Skeletal muscle cell (primary cell): ENCODE results near the gene MYBPC3.

Source experiments
- DNase-seq: peaks from one replicate; pipeline ENCODE4 v3.0.0-alpha.2; 2010; ENCODE audit warnings: low read depth
- H3K4me3 ChIP-seq: 2 replicates; pipeline ENCODE4 v1.5.1; 2011; ENCODE audit warnings: low read depth, mild to moderate bottlenecking, control low read depth, low read length, moderate library complexity

The MYBPC3 gene

DNA sequence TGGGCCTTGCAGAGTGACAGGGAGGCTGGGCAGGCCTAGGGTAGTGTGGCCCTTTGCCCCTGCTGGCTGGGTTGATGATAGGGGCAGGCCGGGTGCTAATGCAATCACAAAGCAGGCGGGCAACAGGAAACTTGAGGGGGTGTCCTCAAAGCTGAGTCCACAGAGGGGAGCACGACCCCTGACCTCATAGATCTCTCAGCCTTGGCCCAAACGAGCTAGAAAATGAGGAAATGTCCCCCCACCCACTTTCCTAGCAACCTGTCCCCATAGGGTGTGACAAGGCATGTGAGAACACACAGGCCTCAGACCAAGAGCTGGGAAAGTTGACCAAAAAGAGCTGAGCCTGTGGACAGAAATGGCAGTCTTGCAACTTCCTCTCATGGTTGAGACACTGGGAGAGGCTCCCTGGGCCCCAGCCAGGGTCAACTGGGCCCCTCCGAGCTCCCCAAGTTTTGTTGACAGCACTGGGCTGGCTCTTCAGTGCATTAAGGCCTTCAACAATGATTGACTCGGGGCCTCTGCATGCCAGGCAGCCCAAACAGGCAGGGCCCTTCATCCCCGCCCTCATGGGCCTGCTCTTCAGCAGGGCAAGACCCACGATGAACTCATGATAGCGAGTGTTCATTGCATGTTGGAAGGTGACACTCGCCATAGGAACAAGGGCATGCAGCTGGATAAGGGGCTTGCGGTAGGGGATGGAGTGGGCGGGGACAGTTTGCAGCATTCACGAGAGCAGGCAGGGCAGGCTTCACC lies 35.6 kb upstream of the MYBPC3 start:
- no peak for DNase-seq

DNA sequence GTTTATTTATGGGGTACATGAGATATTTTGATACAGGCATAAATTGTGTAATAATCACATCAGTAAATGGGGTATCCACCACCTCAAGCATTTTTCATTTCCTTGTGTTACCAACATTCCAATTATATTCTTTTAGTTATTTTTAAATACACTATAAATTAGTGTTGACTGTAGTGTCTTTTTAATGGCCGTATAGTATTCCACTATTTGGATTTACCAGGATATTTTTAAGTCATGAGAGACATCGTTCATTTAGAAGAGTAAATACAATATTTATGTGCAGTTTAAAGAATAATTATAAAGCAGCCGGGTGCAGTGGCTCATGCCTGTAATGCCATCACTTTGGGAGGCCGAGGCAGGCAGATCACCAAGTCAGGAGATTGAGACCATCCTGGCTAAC lies 32.0 kb upstream of the MYBPC3 start:
- no peak for DNase-seq
- H3K4me3 ChIP-seq: no peak overlapping the region

More for the DNA sequence above, 35.6 kb upstream of the MYBPC3 start:
- H3K4me3 ChIP-seq: no peak overlapping the region

DNA sequence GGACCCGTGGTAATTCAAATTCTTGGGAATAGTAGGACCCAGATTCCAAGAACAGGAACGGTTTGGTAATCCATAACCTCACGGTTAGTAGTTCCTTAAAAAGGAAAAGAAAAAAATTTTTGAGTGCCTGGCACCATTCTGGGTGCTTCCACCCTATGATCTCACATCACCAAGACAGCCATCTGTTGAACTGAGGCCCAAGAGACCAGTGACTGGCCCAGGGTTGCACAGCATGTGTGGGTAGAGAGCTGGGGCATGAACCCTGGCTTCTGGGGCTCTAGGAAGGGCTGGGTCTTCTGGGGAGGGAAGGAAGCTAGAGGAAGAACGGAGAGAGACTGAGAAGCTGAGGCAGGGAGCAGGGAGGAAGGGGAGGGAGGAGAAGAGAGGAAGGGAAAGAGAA lies 30.6 kb upstream of the MYBPC3 start:
- DNase-seq: no peak
- no peak overlapping the region for H3K4me3 ChIP-seq

DNA sequence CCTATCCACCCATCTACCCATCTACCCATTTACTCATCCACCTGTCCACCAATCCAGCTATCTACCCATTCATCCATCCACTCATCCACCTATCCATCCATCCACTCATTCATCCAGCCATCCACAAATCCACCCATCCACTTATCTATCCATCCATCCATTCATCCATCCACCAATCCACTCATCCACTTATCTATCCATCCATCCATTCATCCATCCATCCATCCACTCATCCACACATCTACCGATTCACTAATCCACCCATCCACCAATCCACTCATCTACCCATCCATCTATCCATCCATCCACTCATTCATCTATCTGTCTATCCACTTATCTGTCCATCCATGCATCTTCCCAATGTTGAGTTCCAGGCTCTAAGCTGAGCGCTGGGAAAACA lies 27.6 kb upstream of the MYBPC3 start:
- H3K4me3 ChIP-seq: no peak overlapping the region
- no peak for DNase-seq

DNA sequence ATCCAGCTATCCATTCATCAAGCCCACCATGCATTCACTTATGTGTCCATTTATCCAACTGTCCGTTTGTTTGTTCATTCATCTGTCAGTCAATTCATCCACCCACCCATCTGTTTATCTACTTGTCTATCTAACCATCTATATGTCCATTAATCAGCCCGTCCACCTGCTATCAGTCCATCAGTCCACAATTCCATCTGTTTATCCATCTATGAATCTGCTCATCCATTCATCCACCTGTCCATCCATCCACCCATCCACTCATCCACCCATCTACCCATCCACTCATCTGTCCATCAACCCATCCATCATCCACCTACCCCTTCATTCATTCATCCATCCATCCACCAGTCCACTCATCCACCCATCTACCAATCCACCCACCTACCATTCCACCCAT lies 26.8 kb upstream of the MYBPC3 start:
- DNase-seq: no peak
- H3K4me3 ChIP-seq: no peak overlapping the region

DNA sequence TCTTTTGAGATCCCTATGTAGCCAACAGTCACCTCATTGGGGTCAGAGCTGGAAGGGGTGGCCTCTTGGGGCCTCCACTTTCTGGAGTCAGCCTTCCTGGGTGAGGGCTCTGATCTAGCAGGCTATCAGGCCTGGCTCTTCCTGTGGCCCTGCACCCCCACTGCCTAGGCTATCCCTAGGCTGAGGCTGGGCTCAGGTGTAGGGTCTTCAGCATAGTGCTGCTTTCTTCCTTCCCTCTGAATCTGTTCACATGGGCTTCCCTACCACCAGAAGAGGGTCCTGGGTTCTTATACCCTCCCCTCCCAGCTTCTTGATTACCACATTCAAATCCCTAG lies 26.3 kb upstream of the MYBPC3 start:
- DNase-seq: no peak
- no peak overlapping the region for H3K4me3 ChIP-seq

DNA sequence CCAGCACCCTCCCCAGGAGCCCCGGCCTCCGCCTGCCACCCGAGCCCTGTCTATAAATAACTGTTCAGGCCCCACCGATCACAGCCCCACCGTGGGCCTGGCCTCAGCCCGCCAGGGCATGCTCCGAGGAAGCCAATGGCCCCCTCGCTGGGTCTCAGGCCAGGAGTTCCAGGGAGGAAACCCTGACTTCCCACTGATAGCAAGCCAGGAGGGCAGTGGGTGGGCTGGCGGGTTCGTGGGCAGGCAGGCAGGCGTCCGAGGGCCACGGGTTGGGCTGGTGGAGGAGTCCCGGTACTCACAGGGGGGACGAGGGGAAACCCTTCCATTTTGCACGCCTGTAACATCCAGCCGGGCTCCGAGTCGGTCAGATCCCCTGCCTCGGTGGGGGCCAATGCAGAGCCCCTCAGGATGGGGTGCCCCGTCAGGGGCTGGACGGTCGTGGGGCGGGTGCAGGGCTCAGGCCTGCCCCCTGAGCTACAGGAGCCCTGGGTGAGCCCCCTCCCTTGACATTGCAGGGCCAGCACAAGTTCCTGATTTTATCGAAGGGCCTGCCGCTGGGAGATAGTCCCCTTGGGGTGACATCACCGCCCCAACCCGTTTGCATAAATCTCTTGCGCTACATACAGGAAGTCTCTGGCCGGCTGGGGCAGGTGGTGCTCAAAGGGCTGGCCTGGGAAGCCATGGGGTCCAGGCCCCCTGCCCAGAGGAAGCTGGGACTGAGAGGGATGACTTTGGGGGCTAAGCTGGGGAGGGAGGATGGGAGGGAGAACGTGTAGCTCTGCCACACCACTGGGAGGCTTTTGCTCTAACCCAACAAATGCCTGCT lies 25.7 kb upstream of the MYBPC3 start, which contains the start of gene SPI1:
Gene SPI1 (minus strand): TSS at position 538 of the 826 bp plus-strand sequence. CDS start 194 bp downstream, at position 344.
- H3K4me3 ChIP-seq: no peak within 1 kb of the TSS
- DNase-seq: no peak

DNA sequence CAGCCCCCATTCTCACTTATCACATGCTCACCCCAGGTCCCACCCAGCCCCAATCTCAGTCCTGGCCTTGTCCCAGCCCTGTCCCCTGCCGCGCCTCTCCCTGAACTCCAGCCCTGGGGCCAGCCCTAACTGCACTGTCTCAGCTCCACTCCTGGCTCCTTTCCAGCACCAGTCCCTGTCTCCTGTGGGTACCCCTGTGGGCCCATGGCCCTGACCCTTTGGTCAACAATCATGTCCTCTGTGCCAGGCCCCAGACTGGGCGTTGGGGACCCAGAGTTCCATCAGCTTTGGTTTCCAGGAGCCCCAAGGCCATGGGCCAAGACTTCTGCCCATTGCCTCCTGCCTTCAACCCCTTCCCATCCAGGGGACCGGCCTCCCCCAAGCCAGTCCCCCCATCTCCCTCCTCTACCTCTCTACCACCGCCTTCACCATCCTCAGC lies 25.1 kb upstream of the MYBPC3 start:
- H3K4me3 ChIP-seq: no peak overlapping the region
- no peak for DNase-seq

DNA sequence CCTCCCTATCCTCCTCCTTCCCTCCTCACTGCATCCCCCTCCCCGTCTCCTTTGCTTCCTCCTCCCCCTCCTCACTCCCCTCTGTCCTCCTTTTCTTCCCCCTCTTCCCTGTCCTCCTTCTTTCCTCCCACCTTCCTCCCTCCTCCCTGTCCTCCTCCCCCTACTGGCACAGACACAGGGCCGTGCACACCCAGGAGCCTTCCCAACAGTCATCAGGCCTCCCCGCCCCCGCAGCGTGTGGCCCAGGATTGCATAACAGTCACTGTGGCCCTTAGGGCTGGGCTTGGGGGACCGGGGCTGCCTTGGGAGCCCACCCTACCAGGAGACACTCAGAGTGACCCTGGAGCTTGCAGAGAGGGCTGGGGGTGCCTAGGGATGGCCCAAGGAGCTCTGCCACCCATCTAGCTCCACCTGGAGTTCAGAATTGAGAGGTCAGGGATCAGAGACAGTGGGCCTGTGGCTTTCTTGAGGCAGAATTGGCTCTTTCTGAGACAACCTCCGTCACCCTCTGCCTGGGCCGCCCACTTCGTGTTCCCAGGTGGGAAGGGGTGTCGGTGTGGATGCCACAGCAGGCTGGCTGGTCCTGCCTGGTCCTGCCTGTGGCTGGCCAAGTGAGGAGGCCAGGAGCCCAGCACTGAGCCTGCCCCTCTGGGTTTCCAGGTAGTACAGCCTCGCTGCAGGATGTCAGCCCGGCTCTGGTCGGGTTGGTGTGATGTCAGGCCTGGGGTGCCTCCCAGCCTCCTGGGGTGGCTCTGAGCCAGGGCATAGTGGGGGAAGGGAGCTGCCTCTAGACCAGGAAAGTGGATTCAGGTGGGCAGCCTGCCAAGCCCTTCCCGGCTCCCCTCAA lies 24.2 kb upstream of the MYBPC3 start:
- DNase-seq: no peak
- H3K4me3 ChIP-seq: no peak overlapping the region

DNA sequence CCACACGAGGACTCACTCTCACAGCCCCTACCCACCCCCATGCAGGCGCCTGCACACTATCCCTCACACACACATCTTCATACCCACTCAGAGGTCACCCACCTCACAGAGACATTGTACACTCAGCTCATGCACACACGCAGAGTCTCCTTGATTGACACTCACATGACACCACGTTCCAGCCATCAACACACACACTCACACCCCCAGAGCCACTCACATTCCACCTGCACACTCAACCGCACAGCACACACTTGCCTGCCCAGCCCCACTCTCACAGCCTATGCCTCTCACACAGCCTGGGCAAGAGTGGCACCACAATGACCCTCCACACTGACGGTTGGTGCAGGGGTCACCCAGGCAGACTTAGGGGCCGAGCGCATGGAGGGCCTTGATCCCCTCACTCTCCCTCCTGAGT lies 23.6 kb upstream of the MYBPC3 start:
- DNase-seq: no peak
- H3K4me3 ChIP-seq: no peak overlapping the region

DNA sequence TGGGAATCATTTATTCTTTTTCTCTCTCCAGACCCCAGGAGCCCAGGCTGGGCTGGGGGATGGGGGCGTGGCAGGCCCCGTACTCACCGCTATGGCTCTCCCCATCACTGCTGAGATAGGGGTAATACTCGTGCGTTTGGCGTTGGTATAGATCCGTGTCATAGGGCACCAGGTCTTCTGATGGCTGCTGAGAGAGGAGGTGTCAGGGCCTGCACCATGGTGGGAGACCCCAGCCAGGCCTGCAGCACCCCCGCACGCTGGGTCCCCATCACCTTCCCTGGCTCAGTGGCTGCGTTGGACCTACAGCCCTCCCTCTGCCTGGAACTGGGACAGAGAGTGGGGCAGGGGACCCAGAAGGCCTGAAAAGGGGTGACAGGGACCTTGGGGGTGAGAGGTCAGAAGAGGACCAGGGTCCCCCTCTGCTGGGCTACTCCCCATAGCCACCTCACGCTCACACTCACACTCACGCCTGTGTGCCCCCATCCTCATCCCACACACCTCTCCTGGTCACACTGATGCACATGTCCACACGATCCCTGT lies 23.1 kb upstream of the MYBPC3 start:
- DNase-seq: no peak
- H3K4me3 ChIP-seq: no peak overlapping the region

DNA sequence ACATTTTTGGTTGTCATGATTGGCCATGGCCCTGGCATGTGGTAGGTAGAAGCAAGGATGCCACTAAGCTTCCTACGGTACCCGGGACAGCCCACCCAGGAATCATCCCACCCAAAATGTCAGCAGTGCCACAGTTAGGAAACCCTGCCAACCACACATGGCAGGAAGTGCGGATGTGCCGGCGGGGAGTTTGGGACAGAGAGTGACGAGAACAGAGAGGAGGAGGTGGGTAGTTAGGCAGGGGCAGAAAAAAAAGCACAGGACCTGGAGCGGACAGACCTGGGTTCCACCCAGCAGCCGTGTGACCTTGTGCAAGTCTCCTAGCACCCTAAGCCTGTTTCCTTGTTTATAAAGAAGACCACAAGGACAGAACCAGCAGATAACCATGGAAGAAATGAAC lies 22.5 kb upstream of the MYBPC3 start:
- DNase-seq: no peak
- H3K4me3 ChIP-seq: no peak overlapping the region

DNA sequence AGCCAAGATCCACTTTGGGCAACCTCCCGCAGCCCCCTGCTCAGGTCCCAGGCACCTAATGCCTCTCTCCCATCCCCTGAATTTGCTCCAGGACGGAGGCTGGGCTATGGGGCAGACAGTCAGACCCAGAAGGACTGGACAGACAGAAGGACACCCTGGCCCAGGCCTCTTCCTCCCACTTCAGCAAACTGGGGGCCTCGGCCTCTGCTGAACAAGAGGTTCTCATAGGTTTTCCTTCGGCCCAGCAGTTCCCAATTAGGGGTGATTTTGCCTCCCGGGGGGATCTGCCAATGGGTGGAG lies 22.2 kb upstream of the MYBPC3 start:
- H3K4me3 ChIP-seq: no peak overlapping the region
- DNase-seq: no peak

DNA sequence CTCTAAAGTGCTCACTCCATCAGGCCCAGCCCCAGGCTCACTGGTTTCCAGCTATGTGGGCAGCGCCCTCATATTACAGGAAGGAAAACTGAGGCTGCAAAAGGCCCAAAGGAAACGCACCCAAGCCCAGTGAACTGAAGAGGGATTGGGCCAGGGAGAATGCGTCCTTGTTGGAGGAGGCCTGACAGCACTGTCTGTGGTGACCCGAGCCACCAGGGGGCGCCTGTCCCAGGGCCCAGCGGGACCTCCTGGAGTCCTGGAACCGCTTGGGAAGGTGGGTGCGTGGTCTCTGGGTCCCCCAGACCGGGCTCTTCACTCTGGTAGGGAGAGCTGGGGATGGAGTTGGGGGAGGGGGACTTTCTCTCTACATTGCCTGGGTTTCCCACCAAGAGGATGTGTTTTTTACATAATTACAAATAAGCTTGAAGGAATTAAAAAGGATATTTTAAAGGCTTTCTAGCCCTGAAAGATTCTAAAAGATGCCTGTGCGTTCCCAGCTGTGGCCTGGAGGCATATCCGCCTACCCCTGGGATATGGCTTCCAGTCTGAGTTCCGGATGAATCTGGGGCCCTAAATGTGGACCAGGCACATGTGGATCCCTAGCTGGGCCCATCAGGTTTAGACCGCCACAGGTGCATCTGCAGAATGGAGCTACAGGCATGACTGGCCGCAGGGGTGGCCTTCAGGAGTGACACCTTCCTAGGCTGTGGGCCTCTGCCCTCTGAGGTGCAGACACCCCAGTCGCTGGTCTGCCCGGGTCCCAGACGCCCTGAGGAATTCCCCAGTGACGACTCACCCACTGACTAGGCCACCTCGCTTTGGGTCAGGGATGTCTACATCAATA lies 21.6 kb upstream of the MYBPC3 start:
- no peak for DNase-seq
- no peak overlapping the region for H3K4me3 ChIP-seq

DNA sequence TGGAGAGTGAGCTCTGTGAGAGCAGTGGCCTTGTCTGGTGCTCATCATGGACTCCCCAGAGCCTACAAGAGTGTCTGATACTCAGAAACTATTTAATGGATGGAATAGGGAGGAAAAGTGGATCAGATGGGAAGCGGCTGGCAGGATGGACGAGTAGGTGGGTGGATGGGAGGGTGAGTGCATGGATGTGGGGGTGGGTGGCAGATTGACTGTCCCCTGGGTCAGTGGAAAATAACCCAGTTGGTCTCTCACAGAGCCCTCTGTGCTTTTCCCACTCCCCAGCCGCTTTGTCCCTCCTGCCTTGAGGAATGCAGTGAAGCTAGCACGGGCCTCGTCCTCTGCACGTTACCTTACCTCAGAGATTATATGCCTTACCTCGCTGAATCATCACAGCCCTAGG lies 19.9 kb upstream of the MYBPC3 start:
- H3K4me3 ChIP-seq: no peak overlapping the region
- DNase-seq: no peak

DNA sequence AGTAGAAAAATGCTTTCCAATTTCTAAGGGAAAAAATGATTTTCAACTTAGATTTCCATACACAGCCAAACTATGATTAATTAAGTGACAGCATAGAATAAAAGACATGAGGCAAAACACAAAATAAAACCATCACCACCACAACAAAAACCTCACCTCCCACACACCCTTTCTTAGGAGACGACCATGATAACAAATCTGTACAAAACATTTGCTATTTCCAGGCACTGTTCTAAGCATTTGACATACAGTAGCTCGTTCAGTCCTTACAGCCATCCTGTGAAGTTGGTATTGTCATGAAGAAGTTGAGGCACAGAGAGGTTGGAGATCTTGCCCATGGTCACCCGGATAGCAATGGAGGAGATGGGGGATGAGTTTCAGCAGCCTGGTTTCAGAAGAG lies 17.2 kb upstream of the MYBPC3 start:
- H3K4me3 ChIP-seq: no peak overlapping the region
- DNase-seq: no peak

DNA sequence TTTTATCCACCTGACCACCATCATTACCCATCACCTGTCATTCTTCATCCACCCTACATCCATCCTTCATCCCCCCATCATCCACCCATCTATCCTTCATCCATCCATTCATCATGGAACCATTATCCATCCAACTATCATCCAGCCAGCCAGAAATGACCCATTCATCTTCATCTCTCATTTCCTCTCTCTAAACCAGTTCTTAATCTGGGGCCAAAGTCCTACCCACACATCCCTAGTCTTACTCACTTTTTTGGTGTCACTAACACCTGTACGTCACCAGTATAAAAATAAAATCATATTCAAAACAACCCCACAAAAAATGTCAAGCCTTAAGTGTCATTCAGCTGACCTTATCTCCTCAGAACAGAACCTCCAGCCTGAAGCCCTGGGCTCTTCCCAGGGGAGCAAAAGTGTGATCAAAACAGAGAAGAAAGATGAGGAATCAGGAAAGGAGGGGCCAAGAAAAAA lies 13.6 kb upstream of the MYBPC3 start:
- no peak overlapping the region for H3K4me3 ChIP-seq
- no peak for DNase-seq

DNA sequence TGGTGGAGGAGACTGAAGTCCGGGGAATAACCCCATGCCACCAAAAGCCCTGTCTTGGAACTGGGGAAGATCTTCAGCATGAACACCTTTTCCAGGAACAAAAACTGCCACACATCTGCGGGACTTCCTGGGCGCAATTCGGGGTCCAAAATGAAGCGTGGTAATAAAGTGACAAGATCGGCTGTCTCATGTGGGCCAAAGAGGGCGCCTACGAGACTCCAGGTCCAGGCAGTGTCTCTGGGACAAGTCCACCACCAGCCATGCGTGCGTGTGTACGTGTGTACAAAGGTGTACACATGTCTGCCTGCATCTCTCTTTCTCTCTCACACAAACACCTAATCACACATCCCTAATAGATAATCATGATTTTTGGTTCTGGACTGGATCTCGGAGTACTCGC lies 8.9 kb upstream of the MYBPC3 start:
- DNase-seq: no peak
- no peak overlapping the region for H3K4me3 ChIP-seq

DNA sequence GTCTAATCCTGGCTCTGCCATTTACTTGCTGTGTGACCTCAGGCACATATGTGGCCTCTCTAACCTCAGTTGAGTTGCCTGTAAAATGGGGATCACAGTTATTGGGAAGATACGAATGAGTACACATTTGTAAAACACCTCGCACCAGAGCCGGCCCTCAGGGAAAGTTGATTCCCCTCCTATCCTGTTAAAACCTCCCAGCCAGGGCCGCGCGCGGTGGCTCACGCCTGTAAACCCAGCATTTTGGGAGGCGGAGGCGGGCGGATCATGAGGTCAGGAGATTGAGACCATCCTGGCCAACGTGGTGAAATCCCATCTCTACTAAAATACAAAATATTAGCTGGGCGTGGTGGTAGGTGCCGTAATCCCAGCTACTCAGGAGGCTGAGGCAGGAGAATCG lies 7.8 kb upstream of the MYBPC3 start:
- no peak for DNase-seq
- no peak overlapping the region for H3K4me3 ChIP-seq
